HG02798 (cell line): ENCODE results near the gene PPP6R1.

Experiments
- ATAC-seq: cut with Tn5 transposase; IDR thresholded peaks from one replicate; pipeline ENCODE4 v1.9.1; 2021; ENCODE audit warnings: mild to moderate bottlenecking; ENCODE audit not compliant: unreplicated experiment, poor library complexity

PPP6R1 gene

DNA sequence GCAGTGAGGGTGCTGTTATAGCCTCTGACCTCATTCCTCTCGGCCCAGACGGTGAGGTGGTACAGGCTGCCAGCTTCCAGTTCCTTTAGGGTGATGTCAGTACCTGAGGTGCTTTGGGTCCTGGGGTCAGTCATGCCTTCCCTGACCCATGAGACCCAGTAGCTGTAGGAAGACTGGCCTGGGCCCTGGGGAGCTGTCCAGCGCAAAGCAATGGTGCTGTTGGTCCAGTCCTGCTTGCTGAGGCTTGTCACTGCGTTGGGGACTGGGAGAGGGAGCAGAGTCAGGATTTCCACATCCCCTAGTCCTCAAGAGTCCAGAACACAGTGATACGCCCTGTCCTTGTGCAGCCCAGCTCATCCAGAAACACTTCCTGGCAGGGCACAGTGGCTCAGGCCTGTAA, 60.2 kb downstream of the PPP6R1 start:
- no peak for ATAC-seq

DNA sequence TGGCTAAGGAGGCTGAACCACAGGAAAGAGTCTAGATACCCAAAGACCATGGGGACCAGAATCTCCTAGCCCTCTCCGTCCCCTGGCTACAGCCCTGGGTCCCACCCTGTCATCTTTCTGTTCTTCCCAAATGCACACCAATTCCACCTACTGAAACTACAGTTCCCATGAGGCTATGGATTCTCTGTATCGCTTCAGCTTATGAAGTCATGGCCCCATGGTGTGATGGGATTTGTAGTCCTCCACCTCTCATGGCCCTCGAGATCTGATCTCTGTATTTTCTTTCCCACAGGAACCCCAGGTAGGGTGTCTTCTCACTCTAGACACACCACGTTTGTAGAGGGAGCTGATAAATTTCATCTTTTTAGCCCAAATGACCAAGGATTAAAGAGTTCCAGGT, 61.3 kb downstream of the PPP6R1 start:
- ATAC-seq = no peak

DNA sequence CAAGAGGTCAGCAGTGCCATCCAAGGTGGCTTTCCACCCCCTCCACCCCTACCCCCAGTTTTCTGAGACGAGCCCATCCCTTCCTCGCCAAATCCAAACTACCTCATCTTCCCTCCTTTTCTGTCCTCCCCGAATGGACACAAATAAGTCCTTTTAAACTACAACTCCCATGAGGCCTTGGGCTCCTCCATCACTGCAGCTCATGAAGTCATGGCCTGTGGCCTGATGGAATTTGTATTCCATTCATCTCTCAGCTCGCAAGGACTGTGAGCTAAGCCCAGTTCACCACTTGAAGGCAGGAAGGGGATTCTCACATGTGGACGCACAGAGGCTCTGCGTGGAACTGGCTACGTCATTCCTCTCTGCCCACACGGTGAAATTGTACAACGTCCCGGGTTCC, 62.0 kb downstream of the PPP6R1 start:
- ATAC-seq = no peak

DNA sequence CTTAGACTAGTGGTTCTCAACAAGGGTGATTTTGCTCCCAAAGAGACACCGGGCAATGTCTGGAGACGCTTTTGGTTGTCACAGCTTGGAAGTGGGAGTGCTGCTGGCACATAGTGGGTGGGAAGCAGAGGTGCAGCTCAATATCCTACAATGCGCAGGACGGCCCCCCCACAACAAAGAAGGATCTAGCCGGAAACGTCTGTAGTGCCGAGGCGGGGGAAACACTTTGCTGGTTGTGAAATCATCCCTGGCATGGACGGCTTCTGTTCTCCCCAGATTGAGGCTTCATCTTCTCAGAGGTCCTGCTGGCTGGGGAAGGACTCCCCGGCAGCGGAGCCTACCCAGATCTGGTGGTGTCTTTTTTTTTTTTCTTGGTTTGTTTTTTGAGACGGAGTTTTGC, 65.3 kb downstream of the PPP6R1 start:
- ATAC-seq = no peak

DNA sequence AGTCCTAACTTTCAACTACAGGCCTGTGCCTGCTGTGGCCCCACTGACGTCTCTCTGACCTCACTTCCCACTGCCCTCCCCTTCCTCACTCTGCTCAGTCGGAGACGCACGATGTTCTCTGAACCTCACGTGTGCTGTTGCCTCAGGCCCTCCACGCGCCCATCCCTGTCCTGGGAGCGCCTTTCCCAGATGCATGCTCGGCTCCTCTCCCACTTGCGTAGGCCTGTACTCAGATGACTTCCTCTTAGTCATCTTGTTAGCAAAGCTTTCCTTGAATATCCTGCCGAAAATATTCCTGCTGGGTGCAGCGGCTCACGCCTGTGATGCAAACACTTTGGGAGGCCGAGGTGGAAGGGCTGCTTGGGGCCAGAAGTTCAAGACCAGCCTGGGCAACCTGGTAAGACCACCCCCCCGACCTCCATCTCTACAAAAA, 69.4 kb downstream of the PPP6R1 start:
- no peak for ATAC-seq

DNA sequence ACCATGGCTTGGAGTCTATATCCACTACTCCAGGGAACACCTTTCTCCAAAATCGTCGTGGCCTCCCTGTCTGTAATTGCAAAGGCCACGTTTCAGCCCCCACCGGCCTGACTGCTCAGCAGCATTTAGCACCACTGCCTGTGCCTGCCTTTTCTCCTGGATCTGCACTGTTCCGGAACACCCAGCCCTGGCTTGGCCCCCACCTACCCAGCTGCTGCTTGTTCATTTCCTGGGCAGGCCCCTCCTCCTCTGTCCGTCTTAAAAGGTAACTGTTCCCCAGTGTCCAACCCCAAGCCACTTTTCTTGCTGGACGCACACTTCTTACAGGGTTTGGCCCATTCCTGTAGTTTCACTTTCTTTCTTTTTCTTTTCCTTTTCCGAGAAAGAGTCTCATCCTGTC, 70.2 kb downstream of the PPP6R1 start:
- no peak for ATAC-seq

DNA sequence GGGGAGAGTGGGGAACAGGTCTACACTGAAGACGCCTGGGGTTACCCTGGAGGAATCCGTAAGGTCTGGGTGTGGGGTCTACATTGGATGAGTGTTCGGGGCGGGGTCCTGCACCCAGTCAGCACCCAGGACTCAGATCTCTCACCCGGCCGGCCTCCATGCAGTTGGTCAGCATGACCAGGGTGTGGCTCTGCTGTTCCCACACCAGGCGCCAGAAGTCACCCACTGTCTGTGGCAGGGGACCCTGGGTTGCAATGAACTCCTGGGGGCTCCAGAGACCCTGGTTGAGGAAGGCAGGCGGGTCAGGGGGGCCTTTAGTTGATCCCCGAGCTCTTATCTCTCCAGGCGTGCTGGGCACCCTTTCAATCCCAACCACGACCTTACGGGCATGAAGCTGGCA, 72.7 kb downstream of the PPP6R1 start:
- ATAC-seq = no peak

DNA sequence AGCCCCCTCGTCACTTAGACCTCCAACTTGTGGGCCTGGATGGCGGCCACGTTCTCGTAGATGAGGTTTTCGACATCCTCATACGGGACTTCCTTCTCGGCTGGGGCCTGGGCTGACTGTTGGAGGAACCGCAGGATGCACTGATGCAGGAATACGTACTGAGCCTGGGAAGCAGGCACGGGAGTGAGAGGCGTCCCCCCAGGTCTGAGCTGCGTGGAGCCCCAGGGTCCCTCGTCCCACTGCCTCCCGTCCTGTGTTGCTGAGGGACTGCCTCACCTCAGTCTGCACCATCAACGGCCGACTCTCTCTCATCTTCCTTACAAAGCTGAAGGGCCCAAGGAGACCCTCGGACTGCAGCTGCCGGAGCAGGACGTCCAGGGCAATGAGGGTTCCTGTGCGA, 77.1 kb downstream of the PPP6R1 start:
- ATAC-seq = no peak
